Heart right ventricle (tissue), 16 donors: ENCODE measurements around the gene MACROD2. TPM values are rescaled to one million over a fixed set of nuclear protein-coding genes. Genes with fewer than 3 reads are reported as not detected.

Experiments
- ATAC-seq, 8 donors: fragments of 200-7000 bp; cut with Tn5 transposase; one replicate each; pipeline ENCODE4 v1.9.1; 2020; ENCODE audit warnings: mild to moderate bottlenecking in 8 of 8, moderate library complexity in 8 of 8, moderate number of reproducible peaks in 1 of 8
- DNase-seq, 2 donors: peaks; one replicate each; pipeline ENCODE4 v3.0.0-alpha.2; 2020
- H3K27ac ChIP-seq, 10 donors: fragments of 200-600 bp; sonication (generic) in 2 of 10; one replicate each; pipeline versions ENCODE4 v1.5.0 to v1.8.0; 2020 to 2022; ENCODE audit warnings: mild to moderate bottlenecking in 3 of 10
- H3K27me3 ChIP-seq, 7 donors: fragments of 200-600 bp; one replicate each; pipeline ENCODE4 v1.8.0; 2021 to 2022; ENCODE audit warnings: mild to moderate bottlenecking in 2 of 7
- H3K36me3 ChIP-seq, 9 donors: fragments of 200-600 bp; sonication (generic) in 1 of 9; one replicate each; pipeline versions ENCODE4 v1.5.0 to v1.8.0; 2020 to 2022; ENCODE audit warnings: mild to moderate bottlenecking in 2 of 9
- H3K4me1 ChIP-seq, 9 donors: fragments of 200-600 bp; sonication (generic) in 1 of 9; one replicate each; pipeline versions ENCODE4 v1.5.0 to v1.8.0; 2020 to 2022; ENCODE audit warnings: mild to moderate bottlenecking in 4 of 9
- H3K4me3 ChIP-seq, 10 donors: fragments of 200-600 bp; sonication (generic) in 2 of 10; one replicate each; pipeline versions ENCODE4 v1.5.0 to v1.8.0; 2020 to 2022; ENCODE audit warnings: mild to moderate bottlenecking in 7 of 10, moderate library complexity in 2 of 10
- H3K9me3 ChIP-seq, 11 donors: fragments of 200-600 bp in 10 of 11; sonication (generic) in 2 of 11; one replicate each; pipeline versions ENCODE4 v1.5.0 to v1.8.0; 2013 to 2022; ENCODE audit warnings: mild to moderate bottlenecking in 2 of 11, control low read depth in 1 of 11, moderate library complexity in 1 of 11
- WGBS, 2 donors: extraction: QIAGEN DNeasy Blood & Tissue Kit; methylation state at CpG; one replicate each; pipeline ENCODE4 v1.1.7; 2013; ENCODE audit warnings: inconsistent platforms in 1 of 2; 5-methylcytosine and 5-hydroxymethylcytosine counted together
- intact Hi-C, 10 donors: fragments of 100-400 bp; cut with DNase I; formaldehyde crosslinking; loops; one replicate each; pipeline versions ENCODE4 v1.11.1 to v1.14.2; 2022
- polyA plus RNA-seq, 2 donors: library from polyadenylated mRNA; stranded (reverse); fragments of 200-250 nt; gene quantifications; one replicate each; pipeline ENCODE4 v1.2.3, GENCODE V29; 2013
- total RNA-seq, 10 donors: library from RNA; stranded (reverse); fragmentation: NEBNext Ultra II Directional in 3 of 10; extraction: Animal tissue kit (Norgen Biotek cat#: 25700) in 3 of 10; gene quantifications; one replicate each; pipeline versions ENCODE4 v1.2.1 to v1.2.4, GENCODE V29; 2021 to 2023
- TF ChIP-seq, protein P1 (sequence below), 9 donors: fragments of 200-600 bp; sonication (generic) in 2 of 9; IDR thresholded peaks; one replicate each; pipeline versions ENCODE4 v1.5.0 to v1.8.0; 2021 to 2022; ENCODE audit warnings: antibody characterized with exemption in 9 of 9, mild to moderate bottlenecking in 5 of 9, moderate library complexity in 1 of 9
- donor health status: Arrhythmogenic right ventricular cardiomyopathy.
- donor health status: ischemic (EF 13 %, LVEDD 7.1; RV severe dilation, severe dysfunction).
- donor health status: healthy with polysubstance abuse.
- donor health status: DM: no; HTN: yes; CAD: no.
- donor health status: DM: no; HTN: no; CAD: no.
- donor health status: ischemic (EF 25% LVEDD 6.9; RV normal size, moderate dysfunction).
- donor health status: ischemic (EF 25% LVEDD 5.7; RV mildly dilated, moderate dysfunction).
- donor health status: healthy.
- donor health status: DM: yes; HTN: yes; CAD: no.
- donor health status: Ischemic cardiomyopathy.
- donor health status: ischemic (EF 35%, LVEDD 5.7; RV mildly dilated, moderate dysfunction).
- donor health status: nonischemic (EF 11% LVEDD 7.7; RV severe dilation, severe dysfunction).
- donor health status: DM: yes; HTN: yes; CAD: no.
- donor health status: PGD.
- donor health status: ischemic (EF 29% LVEDD 5.4; RV normal size, mild dysfunction).
- donor health status: nonischemic (EF 23%, LVEDD 6.1; RV moderate dilation, normal function).

The MACROD2 gene
- total and polyA plus RNA-seq, 12 donors = 0.28 to 6.4 (median 4.1) TPM

DNA sequence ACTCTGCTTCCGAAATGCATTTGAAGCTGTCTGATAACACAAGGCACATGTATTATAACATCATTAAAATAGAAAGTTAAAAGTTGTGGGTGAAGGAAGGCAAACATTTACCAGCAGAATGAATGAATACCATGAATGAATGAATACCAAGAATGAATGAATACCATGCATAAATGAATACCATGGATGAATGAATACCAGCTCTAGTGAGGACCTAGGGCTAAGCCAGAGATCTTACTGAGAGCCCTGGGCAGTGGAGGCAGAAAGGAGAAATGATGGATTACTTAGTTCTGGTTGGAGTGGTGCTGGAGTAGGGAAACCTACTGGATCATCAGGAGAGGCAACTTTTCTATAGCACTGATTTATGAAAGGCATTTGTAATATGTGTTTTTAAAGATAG is 1579.9 kb downstream of the MACROD2 start:
- Histone ChIP-seq H3K4me1 (no peaks in the 10 kb centered on the region), H3K4me3 (no peak overlapping the region), H3K27me3 (no peaks in the 10 kb centered on the region), H3K27ac (no peak overlapping the region), H3K36me3 (no peaks in the 10 kb centered on the region), H3K9me3 (no peaks in the 10 kb centered on the region)
- no peak for ATAC-seq
- intact Hi-C loops = no loop called here
- no peak for DNase-seq
- 78 to 92% methylated on average over 1 of the region's 1 CpG for WGBS, 2 donors
- TF ChIP-seq, protein P1, sequence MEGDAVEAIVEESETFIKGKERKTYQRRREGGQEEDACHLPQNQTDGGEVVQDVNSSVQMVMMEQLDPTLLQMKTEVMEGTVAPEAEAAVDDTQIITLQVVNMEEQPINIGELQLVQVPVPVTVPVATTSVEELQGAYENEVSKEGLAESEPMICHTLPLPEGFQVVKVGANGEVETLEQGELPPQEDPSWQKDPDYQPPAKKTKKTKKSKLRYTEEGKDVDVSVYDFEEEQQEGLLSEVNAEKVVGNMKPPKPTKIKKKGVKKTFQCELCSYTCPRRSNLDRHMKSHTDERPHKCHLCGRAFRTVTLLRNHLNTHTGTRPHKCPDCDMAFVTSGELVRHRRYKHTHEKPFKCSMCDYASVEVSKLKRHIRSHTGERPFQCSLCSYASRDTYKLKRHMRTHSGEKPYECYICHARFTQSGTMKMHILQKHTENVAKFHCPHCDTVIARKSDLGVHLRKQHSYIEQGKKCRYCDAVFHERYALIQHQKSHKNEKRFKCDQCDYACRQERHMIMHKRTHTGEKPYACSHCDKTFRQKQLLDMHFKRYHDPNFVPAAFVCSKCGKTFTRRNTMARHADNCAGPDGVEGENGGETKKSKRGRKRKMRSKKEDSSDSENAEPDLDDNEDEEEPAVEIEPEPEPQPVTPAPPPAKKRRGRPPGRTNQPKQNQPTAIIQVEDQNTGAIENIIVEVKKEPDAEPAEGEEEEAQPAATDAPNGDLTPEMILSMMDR (IDR thresholded peaks at IDR 0.05) = no peak

DNA sequence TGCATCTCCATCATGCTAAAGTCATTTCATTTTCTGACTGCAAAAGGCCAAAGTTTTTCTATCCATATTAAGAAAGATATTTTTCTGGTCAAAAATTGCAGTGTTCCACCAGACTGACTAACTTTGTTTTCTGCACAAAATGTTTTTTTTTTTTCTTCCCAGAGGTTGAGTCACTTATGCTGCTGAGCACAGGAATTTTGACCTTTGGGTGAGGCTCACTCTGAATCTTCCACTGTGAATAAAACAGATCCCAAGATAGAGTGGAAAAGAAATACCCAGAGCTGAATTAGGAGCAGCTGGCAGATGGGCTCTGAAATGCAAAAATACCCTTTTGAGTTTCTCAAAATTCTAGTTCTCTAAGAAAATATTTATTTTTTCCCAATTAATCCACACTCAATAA is 1581.1 kb downstream of the MACROD2 start:
- Histone ChIP-seq H3K4me1 (no peaks in the 10 kb centered on the region), H3K9me3 (no peaks in the 10 kb centered on the region), H3K27ac (no peak overlapping the region), H3K4me3 (no peak overlapping the region), H3K27me3 (no peaks in the 10 kb centered on the region), H3K36me3 (no peaks in the 10 kb centered on the region)
- no peak for ATAC-seq
- intact Hi-C loops = no loop called here
- no peak for DNase-seq
- TF ChIP-seq, protein P1 (IDR thresholded peaks at IDR 0.05) = no peak

DNA sequence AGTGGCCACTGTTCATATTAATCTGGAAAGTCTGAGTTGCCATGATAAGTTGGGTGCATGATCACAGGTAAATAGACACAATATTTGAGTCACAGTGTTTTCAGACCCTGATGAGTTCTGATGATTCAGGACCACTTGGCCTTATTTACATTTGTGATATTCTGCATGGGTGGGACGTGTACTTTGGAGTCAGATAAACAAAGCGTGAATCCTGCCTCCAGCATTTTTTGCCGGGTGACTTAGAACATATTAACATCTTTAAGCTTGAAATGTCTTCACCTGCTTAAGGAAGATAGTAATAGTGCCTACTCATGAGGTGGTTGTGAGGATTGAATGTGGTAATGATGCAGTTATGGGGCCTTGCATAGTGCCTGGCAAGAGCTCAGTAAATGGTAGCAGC is 1582.8 kb downstream of the MACROD2 start:
- TF ChIP-seq, protein P1 (IDR thresholded peaks at IDR 0.05) = no peak
- Histone ChIP-seq H3K4me3 (no peak overlapping the region), H3K9me3 (no peaks in the 10 kb centered on the region), H3K27me3 (no peaks in the 10 kb centered on the region), H3K36me3 (no peaks in the 10 kb centered on the region), H3K4me1 (no peaks in the 10 kb centered on the region), H3K27ac (no peak overlapping the region)
- no peak for ATAC-seq
- intact Hi-C loops = no loop called here
- no peak for DNase-seq
- 85 to 89% methylated on average over 3 of the region's 3 CpGs for WGBS, 2 donors

DNA sequence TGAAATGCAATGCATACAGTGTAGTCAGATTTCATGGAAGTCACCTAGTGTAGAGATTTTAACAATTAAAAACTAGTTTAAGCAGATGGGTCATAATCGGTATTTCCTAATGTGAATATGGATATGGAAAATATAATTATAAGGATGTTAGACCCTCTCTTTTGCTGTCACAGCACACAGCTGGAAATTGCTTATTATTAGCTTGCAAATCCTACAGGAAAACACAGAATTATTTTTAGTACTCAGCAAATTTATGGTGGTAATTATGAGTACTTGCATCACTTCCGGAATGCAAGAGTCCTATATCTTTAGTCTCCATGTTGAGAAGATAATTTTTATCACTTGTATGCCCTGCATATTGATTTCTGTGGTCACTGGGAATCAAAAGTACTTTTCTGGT is 1584.4 kb downstream of the MACROD2 start:
- intact Hi-C loops = no loop called here
- DNase-seq (no peak), ATAC-seq (no peak)
- TF ChIP-seq, protein P1 (IDR thresholded peaks at IDR 0.05) = no peak
- Histone ChIP-seq H3K27me3 (no peaks in the 10 kb centered on the region), H3K27ac (no peak overlapping the region), H3K36me3 (no peaks in the 10 kb centered on the region), H3K4me3 (no peak overlapping the region), H3K9me3 (no peaks in the 10 kb centered on the region), H3K4me1 (no peaks in the 10 kb centered on the region)
- WGBS, 2 donors = 62 to 66% methylated on average over 2 of the region's 2 CpGs
